HCT116 (cell line): ENCODE data around the gene CHRNG. TPM values are rescaled to one million over a fixed set of nuclear protein-coding genes. Genes with fewer than 3 reads are reported as not detected.

ENCODE experiments used
- ATAC-seq: fragments of 200-7000 bp; cut with Tn5 transposase; 2 replicates; pipeline ENCODE4 v1.9.1; 2020; ENCODE audit warnings: mild to moderate bottlenecking, moderate library complexity
- BruUV-seq: library from RNA; stranded (reverse); fragments of 400-500 nt; replicated peaks from 2 replicates; lab custom pipeline; 2021; lab: Mats Ljungman, UMichigan
- CTCF ChIA-PET: fragments of 300-600 bp; sonication (Branson Sonifier 250); formaldehyde crosslinking; loops from one replicate; lab custom pipeline; 2021; ENCODE audit warnings: antibody characterized with exemption; lab: Charles Lee
- POLR2A ChIA-PET: fragments of 300-600, 350-600 bp; sonication (Branson Sonifier 250); formaldehyde crosslinking; loops from one replicate; lab custom pipeline; 2021; ENCODE audit warnings: antibody characterized with exemption; lab: Charles Lee
- RAD21 ChIA-PET, 2 experiments: fragments of 300-600 bp; sonication (Branson Sonifier 250); formaldehyde crosslinking; loops; one replicate each; lab custom pipeline; 2023; ENCODE audit warnings: low total read pairs in 2 of 2; ENCODE audit not compliant: uncharacterized antibody in 2 of 2, unreplicated experiment in 2 of 2, low non-redundant PET in 1 of 2; lab: Charles Lee
- DNase-seq: peaks from one replicate; pipeline ENCODE4 v3.0.0-alpha.2; 2010; ENCODE audit warnings: low read depth, low spot score
- H2AFZ ChIP-seq: fragments of 200-600 bp; shearing (Covaris generic), sonication (generic); 2 replicates; pipeline ENCODE4 v1.6.1; 2017; ENCODE audit warnings: low read depth, mixed run types, mixed read lengths, antibody characterized with exemption, low read length; ENCODE audit not compliant: poor library complexity, severe bottlenecking
- H3K27ac ChIP-seq: 2 replicates; pipeline ENCODE4 v1.5.1; 2012; ENCODE audit warnings: low read depth, low read length
- H3K27me3 ChIP-seq: fragments of 200-600 bp; sonication (generic); 2 replicates; pipeline ENCODE4 v1.6.1; 2016; ENCODE audit warnings: mixed run types, low read length, mixed read lengths; ENCODE audit not compliant: insufficient read depth
- H3K36me3 ChIP-seq, 2 experiments: fragments of 200-500 bp in 1 of 2; fragments of 200-600 bp in 1 of 2; sonication (Bioruptor generic) in 1 of 2; sonication (generic) in 1 of 2; 2 replicates each; pipeline versions ENCODE4 v1.5.1 to v1.6.1; 2014 to 2016; ENCODE audit warnings: low read length in 2 of 2, inconsistent platforms in 1 of 2, mixed read lengths in 1 of 2, mixed run types in 1 of 2; ENCODE audit not compliant: insufficient read depth in 2 of 2, control insufficient read depth in 1 of 2
- H3K4me1 ChIP-seq, 2 experiments: fragments of 200-600 bp in 1 of 2; sonication (generic) in 1 of 2; 2 replicates each; pipeline versions ENCODE4 v1.5.1 to v1.6.1; 2012 to 2017; ENCODE audit warnings: low read length in 2 of 2, inconsistent platforms in 1 of 2, mild to moderate bottlenecking in 1 of 2, mixed read lengths in 1 of 2, mixed run types in 1 of 2, moderate library complexity in 1 of 2; ENCODE audit not compliant: insufficient read depth in 2 of 2, control insufficient read depth in 1 of 2
- H3K4me2 ChIP-seq: fragments of 200-600 bp; sonication (generic); 2 replicates; pipeline ENCODE4 v1.6.1; 2017; ENCODE audit warnings: mixed run types, low read length, mixed read lengths
- H3K4me3 ChIP-seq, 2 experiments: fragments of 200-600 bp in 1 of 2; sonication (generic) in 1 of 2; replicated peaks in 1 of 2; 2 replicates each; pipeline ENCODE4 v1.5.1; 2011 to 2016; ENCODE audit warnings: low read length in 2 of 2, control low read depth in 1 of 2, low read depth in 1 of 2, mild to moderate bottlenecking in 1 of 2, mixed read lengths in 1 of 2, mixed run types in 1 of 2
- H3K79me2 ChIP-seq: fragments of 200-600 bp; sonication (generic); 2 replicates; pipeline ENCODE4 v1.6.1; 2017; ENCODE audit warnings: mild to moderate bottlenecking, mixed run types, low read length, moderate library complexity, mixed read lengths; ENCODE audit not compliant: insufficient read depth
- H3K9ac ChIP-seq: fragments of 200-600 bp; sonication (generic); 2 replicates; pipeline ENCODE4 v1.6.1; 2016; ENCODE audit warnings: low read length, mixed read lengths
- H3K9me2 ChIP-seq: fragments of 200-600 bp; sonication (generic), shearing (Covaris generic); 2 replicates; pipeline ENCODE4 v1.6.1; 2017; ENCODE audit warnings: mixed run types, mild to moderate bottlenecking, moderate library complexity; ENCODE audit not compliant: insufficient read depth
- H3K9me3 ChIP-seq, 2 experiments: fragments of 200-500 bp in 1 of 2; fragments of 200-600 bp in 1 of 2; sonication (Bioruptor generic) in 1 of 2; sonication (generic) in 1 of 2; 2 replicates each; pipeline ENCODE4 v1.6.1; 2014 to 2017; ENCODE audit warnings: low read length in 2 of 2, mixed read lengths in 2 of 2, inconsistent platforms in 1 of 2, low read depth in 1 of 2, mild to moderate bottlenecking in 1 of 2, mixed run types in 1 of 2, moderate library complexity in 1 of 2; ENCODE audit not compliant: control insufficient read depth in 1 of 2, insufficient read depth in 1 of 2
- H4K20me1 ChIP-seq: fragments of 200-600 bp; sonication (generic), shearing (Covaris generic); 2 replicates; pipeline ENCODE4 v1.6.1; 2017; ENCODE audit warnings: mixed run types, mild to moderate bottlenecking, moderate library complexity; ENCODE audit not compliant: insufficient read depth
- ATF3 ChIP-seq: IDR thresholded peaks from 2 replicates; pipeline ENCODE4 v1.6.1; 2012
- CEBPB ChIP-seq: IDR thresholded peaks from 2 replicates; pipeline ENCODE4 v1.6.1; 2012; ENCODE audit warnings: low read depth
- CTCF ChIP-seq, 3 experiments: fragments of 200-600 bp in 1 of 3; sonication (generic) in 1 of 3; IDR thresholded peaks in 2 of 3; conservative IDR thresholded peaks in 1 of 3; 2 replicates each; pipeline ENCODE4 v1.5.1; 2012 to 2017; ENCODE audit warnings: low read depth in 2 of 3, low read length in 2 of 3, antibody characterized with exemption in 1 of 3, borderline replicate concordance in 1 of 3, control low read depth in 1 of 3, mild to moderate bottlenecking in 1 of 3, mixed read lengths in 1 of 3, mixed run types in 1 of 3, moderate library complexity in 1 of 3; ENCODE audit not compliant: insufficient read depth in 1 of 3
- ELF1 ChIP-seq: IDR thresholded peaks from 2 replicates; pipeline ENCODE4 v1.6.1; 2012; ENCODE audit warnings: low read depth, borderline replicate concordance
- EZH2 ChIP-seq: fragments of 200-600 bp; sonication (generic); IDR thresholded peaks from 2 replicates; pipeline ENCODE4 v1.6.1; 2017; ENCODE audit warnings: antibody characterized with exemption, mixed run types
- JUND ChIP-seq: IDR thresholded peaks from 2 replicates; pipeline ENCODE4 v1.6.1; 2012
- POLR2A ChIP-seq: IDR thresholded peaks from 2 replicates; pipeline ENCODE4 v1.7.0; 2011; ENCODE audit warnings: borderline replicate concordance; ENCODE audit not compliant: insufficient read depth, insufficient read length; ENCODE audit errors: extremely low read depth
- POLR2AphosphoS5 ChIP-seq: IDR thresholded peaks from 2 replicates; pipeline ENCODE4 v1.6.1; 2011; ENCODE audit warnings: mild to moderate bottlenecking, low read depth, low read length, moderate library complexity
- RAD21 ChIP-seq: IDR thresholded peaks from 2 replicates; pipeline ENCODE4 v1.6.1; 2012; ENCODE audit warnings: low read depth, mild to moderate bottlenecking
- TCF7L2 ChIP-seq: IDR thresholded peaks from 2 replicates; pipeline ENCODE4 v1.7.0; 2011; ENCODE audit warnings: borderline replicate concordance, inconsistent platforms; ENCODE audit not compliant: insufficient read depth, insufficient read length; ENCODE audit errors: extremely low read depth
- YY1 ChIP-seq: IDR thresholded peaks from 2 replicates; pipeline ENCODE4 v1.6.1; 2011; ENCODE audit warnings: low read length, low read depth, moderate library complexity, mild to moderate bottlenecking; ENCODE audit not compliant: insufficient replicate concordance; ENCODE audit errors: extremely low read depth
- ZFX ChIP-seq: fragments of 450-650 bp; IDR thresholded peaks from 2 replicates; pipeline ENCODE4 v1.6.1; 2017
- ZNF274 ChIP-seq: fragments of 200-500 bp; sonication (Bioruptor generic); IDR thresholded peaks from 2 replicates; pipeline ENCODE4 v1.6.1; 2014; ENCODE audit warnings: mild to moderate bottlenecking, low read depth, low read length, inconsistent platforms
- intact Hi-C: fragments of 100-400 bp; cut with micrococcal nuclease; formaldehyde crosslinking; loops from 2 replicates; pipeline ENCODE4 v1.10.0; 2022
- total RNA-seq: library from RNA; stranded (reverse); gene quantifications from one replicate; pipeline ENCODE4 v1.2.1, GENCODE V29; 2021; ENCODE audit not compliant: unreplicated experiment

The CHRNG gene
- total RNA-seq, 1 experiment from 2014 or later: not detected

DNA sequence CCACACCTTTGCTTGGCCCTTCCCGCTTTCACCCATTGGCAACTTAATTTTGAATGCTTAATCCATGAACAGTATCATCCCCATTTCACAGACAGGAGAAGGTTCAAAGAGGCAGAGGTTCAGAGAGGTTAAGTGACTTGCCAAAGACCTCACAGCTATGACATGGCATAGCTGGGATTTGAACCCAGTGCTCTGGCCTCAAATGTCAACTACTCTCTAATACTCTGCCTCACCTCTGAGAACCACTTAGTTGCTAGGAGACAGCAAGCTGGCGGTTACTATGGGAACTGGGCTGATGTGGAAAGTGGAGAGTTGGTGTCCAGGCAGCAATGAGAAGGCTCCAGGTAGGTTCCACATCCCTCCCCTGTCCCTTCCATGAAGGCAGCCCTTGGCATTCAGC lies 35.1 kb upstream of the CHRNG start:
- intact Hi-C loops: no loop called here
- RAD21 ChIA-PET: no interaction called here
- Histone ChIP-seq H3K36me3 (no peaks in the 10 kb centered on the region), H3K4me3 (no peak overlapping the region), H3K79me2 (no peaks in the 10 kb centered on the region), H3K9me2 (no peaks in the 10 kb centered on the region)
- POLR2A ChIA-PET: no interaction called here
- BruUV-seq: no TSS peak
- no peak for TF ChIP-seq CTCF (IDR thresholded peaks at IDR 0.05 in 2 of 3, conservative IDR thresholded peaks at IDR 0.05 in 1 of 3; ENCODE audit: borderline replicate concordance in 1 of 3, insufficient read depth in 1 of 3, low read depth in 2 of 3, low read length in 2 of 3)
- no peak for TF ChIP-seq POLR2AphosphoS5
- TF ChIP-seq YY1: no peak
- TF ChIP-seq CEBPB: no peak
- TF ChIP-seq ATF3: no peak
- TF ChIP-seq RAD21: no peak
- no peak for TF ChIP-seq ZFX
- no peak for TF ChIP-seq POLR2A
- TF ChIP-seq TCF7L2: no peak
- no peak for TF ChIP-seq EZH2
- TF ChIP-seq JUND: no peak
- no peak for TF ChIP-seq ELF1
- no peak for TF ChIP-seq ZNF274
- TF ChIP-seq, all 23 proteins: peak for 0
- CTCF ChIA-PET: no interaction called here
- H3K9me3 ChIP-seq: no peaks in the 10 kb centered on the region
- H3K4me2 ChIP-seq: no peak overlapping the region
- H3K4me1 ChIP-seq: no peaks in the 10 kb centered on the region
- no peak overlapping the region for H2AFZ ChIP-seq
- H3K9ac ChIP-seq: no peak overlapping the region
- DNase-seq (no peak), ATAC-seq (0 out of 2 replicates have a peak, but pooled peaks have one; percentile 33)
- no peaks in the 10 kb centered on the region for H4K20me1 ChIP-seq
- no peak overlapping the region for H3K27ac ChIP-seq
- no peaks in the 10 kb centered on the region for H3K27me3 ChIP-seq
